Stimulated activated naive B cell treated with anti-CD40 and anti-IgM and Interleukin-4, amounts not matched to agents 10 μg/mL and 1 μg/mL and 100 μg/mL, for 72 hours (primary cell): ENCODE measurements around the gene P3R3URF.

Experiments
- ATAC-seq, 2 donors: fragments of 150-1000 bp; cut with Tn5 transposase; replicated peaks; 2 replicates each; pipeline ENCODE4 v1.10.0; 2021; ENCODE audit warnings: moderate library complexity in 1 of 2
- DNase-seq: peaks from one replicate; pipeline ENCODE4 v3.0.0; 2021
- H3K27ac Mint-ChIP-seq: one replicate; pipeline ENCODE4 v1.8.0; 2022; ENCODE audit warnings: mild to moderate bottlenecking, mixed read lengths
- H3K27me3 Mint-ChIP-seq, 2 donors: one replicate each; pipeline ENCODE4 v1.8.0; 2022; ENCODE audit warnings: mixed read lengths in 2 of 2
- H3K36me3 Mint-ChIP-seq, 2 donors: one replicate each; pipeline ENCODE4 v1.8.0; 2022; ENCODE audit warnings: mixed read lengths in 2 of 2, mild to moderate bottlenecking in 1 of 2
- H3K4me1 Mint-ChIP-seq, 2 donors: one replicate each; pipeline ENCODE4 v1.8.0; 2022; ENCODE audit warnings: mixed read lengths in 2 of 2, mild to moderate bottlenecking in 1 of 2
- H3K4me3 Mint-ChIP-seq, 2 donors: one replicate each; pipeline ENCODE4 v1.8.0; 2022; ENCODE audit warnings: mild to moderate bottlenecking in 2 of 2, mixed read lengths in 2 of 2, moderate library complexity in 1 of 2
- H3K9me3 Mint-ChIP-seq, 2 donors: one replicate each; pipeline ENCODE4 v1.8.0; 2022; ENCODE audit warnings: mixed read lengths in 2 of 2, mild to moderate bottlenecking in 1 of 2

Gene P3R3URF

DNA sequence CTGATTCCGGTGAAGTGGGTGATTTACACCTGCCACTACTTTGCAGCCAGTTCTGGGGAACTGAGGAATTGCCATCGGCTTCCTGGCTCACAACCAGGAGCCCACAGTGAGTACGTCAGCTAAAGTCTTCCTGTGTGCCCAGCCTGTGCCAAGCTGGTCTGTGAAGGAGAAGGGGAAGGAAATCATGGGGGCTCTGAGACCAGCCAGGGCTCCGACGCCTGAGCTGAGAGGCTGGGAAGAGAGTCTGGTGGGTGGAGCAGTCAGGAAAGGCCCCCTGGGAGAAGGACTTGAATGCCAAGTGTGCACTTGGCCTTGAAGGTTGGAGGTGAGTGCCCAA is 28.1 kb upstream of the P3R3URF start:
- Mint-ChIP-seq H3K27me3 (peaks cover 0 to 4% of the 10 kb centered on the region in 2 donors), H3K4me1 (peaks cover 19 to 26% of the 10 kb centered on the region in 2 donors), H3K27ac (peak overlapping the region; percentile 78), H3K4me3 (peak overlapping the region; percentile 89 to 94), H3K9me3 (no peaks in the 10 kb centered on the region), H3K36me3 (peaks cover 2 to 5% of the 10 kb centered on the region in 2 donors)
- DNase-seq (no peak), ATAC-seq (peak in 1 of 2 donors; percentile 67)

DNA sequence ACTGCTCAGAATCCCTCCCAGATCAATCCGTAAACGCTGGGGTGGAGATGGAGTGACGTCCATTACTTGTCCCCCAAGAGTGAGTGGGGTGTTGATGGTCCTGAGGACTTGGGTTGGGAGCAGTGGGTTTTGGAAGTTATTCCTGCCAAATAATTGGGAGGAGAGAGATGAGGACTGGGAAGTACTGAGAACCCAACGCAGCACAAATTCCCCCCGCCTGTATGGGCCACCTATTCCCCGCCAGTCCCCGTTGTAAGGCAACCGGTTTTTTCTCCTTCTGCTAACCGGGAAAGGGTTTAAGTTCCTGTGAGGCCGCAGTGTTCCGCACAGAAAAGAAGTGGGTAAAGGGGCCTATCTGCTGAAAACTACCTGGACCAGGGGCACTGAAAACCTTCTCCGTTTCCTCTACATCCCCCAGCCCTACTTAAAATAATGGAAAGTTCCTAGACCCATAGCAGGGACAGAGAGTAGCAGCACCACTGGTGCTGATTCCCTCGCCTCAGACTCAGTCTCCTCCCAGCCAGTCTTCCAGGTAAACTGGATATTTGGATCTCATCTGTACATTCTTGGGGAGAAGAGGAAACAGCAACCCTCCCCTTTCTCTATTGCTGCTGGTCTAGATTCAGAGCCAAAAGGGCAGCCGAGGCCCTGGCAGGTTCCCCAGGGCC is 27.6 kb upstream of the P3R3URF start:
- Mint-ChIP-seq H3K4me3 (peak overlapping the region; percentile 89 to 94), H3K27me3 (peaks cover 0 to 4% of the 10 kb centered on the region in 2 donors), H3K9me3 (no peaks in the 10 kb centered on the region), H3K36me3 (peaks cover 2 to 5% of the 10 kb centered on the region in 2 donors), H3K27ac (peak overlapping the region; percentile 78), H3K4me1 (peaks cover 20 to 26% of the 10 kb centered on the region in 2 donors)
- ATAC-seq (peak; percentile 7 to 77), DNase-seq (no peak)

DNA sequence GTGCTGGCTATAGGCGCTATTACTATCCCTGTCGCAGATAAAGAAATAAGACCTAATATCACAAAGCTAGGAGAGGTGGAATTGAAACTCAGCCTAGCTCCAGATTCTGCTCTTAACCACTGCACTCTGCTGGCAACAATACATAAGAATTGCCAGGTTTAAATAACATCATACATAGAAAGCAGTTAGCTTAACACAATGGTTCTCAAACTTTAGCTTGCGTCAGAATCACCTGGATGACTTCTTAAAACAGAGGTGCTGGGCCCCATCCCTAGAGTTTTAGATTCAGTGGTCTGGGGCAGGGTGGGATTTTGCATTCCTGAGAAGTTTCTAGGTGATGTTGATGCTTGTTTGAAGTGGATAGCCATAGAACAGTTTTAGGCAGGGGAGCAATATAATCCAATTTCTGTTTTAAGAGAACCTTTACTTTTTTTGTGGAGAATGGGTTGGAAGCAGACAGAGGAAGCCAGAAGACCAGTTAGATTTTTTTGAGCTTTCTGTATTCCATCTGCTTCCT is 23.0 kb upstream of the P3R3URF start:
- peaks cover 8 to 17% of the 10 kb centered on the region in 2 donors for H3K36me3 Mint-ChIP-seq
- ATAC-seq (no peak), DNase-seq (no peak)
- H3K9me3 Mint-ChIP-seq = no peaks in the 10 kb centered on the region
- peak overlapping the region in 1 of 2 donors; percentile 88 for H3K4me3 Mint-ChIP-seq
- H3K27ac Mint-ChIP-seq = no peak overlapping the region
- peaks cover 32 to 33% of the 10 kb centered on the region in 2 donors for H3K4me1 Mint-ChIP-seq
- peaks cover 0 to 4% of the 10 kb centered on the region in 2 donors for H3K27me3 Mint-ChIP-seq

DNA sequence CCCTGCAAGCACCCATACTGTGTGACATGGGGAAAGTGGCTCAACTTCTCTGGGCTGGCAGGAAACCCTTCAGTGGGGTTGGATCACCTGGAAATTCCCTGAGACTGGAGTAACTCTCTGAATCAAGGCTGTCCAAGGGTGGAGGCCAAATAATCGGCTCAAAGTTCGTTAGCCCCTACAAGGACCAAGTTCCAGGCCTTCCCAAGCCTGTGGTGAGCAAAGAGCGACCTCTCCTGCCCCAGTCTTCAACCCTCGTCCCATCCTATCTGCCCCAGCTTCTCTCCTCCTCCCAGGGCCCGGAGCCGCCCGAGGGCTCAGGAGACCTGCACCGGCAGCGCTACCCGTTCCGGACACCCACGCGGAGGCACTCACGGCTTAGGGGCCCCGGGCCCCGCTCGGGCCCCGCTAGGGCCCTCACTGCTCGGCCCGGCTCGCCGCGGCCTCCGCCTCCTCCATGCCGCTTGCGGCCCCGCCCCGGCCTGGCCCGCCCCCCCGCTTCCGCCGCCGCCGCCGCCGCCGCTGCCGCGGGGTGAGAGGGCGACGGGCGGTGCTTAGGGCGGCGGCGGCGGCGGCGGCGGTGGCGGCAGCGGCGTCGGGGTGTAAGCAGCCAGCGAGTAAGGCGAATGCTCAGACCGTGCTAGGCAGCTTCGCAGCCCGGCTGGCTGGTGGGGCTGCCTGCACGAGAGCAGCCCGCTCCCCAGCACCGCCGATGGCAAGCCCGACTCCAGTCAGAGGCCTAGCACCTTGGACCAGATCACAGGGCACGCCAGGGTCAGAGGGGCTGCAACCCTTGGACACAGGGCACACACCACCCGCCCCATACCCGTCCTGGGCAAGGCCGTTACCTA is 21.9 kb upstream of the P3R3URF start, which contains the start of gene POMGNT1:
POMGNT1 (minus strand) TSS at position 471 of the 848 bp plus-strand sequence. CDS start 613 bp downstream, outside the sequence.
- Mint-ChIP-seq H3K27ac (peak within 1 kb of the TSS; percentile 94), H3K4me3 (peak within 1 kb of the TSS; percentile 86 to 88), H3K4me1 (peaks cover 22 to 23% of the 10 kb centered on the region in 2 donors), H3K9me3 (no peaks in the 10 kb centered on the region), H3K36me3 (peaks cover 8 to 24% of the 10 kb centered on the region in 2 donors), H3K27me3 (peaks cover 0 to 4% of the 10 kb centered on the region in 2 donors)
- ATAC-seq (peak; percentile 95 to 96), DNase-seq (peak; percentile 74)

DNA sequence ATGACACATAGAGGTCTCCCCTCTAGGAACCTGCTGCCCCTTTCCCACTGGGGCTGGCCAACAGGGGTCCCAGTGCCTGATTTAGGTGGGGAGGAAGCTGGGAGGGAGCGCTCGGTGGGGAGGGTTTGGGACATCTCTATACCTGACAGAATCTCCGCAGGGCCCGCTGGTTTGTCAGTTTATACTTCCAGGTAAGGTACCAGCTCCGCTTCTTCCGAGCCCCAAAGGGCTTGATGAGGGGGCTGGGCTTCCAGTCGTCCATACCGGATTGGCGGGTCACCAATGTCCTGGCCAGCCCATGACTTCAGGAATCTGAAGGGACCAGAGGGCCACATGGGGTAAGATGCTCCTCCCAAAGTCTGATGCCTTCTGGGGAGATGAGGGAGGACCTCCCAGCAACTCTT is 21.3 kb upstream of the P3R3URF start:
- peaks cover 0 to 4% of the 10 kb centered on the region in 2 donors for H3K27me3 Mint-ChIP-seq
- no peaks in the 10 kb centered on the region for H3K9me3 Mint-ChIP-seq
- H3K4me3 Mint-ChIP-seq = peak overlapping the region; percentile 86 to 88
- H3K4me1 Mint-ChIP-seq = peaks cover 17 to 18% of the 10 kb centered on the region in 2 donors
- DNase-seq (no peak), ATAC-seq (no peak)
- H3K36me3 Mint-ChIP-seq = peaks cover 13 to 30% of the 10 kb centered on the region in 2 donors
- peak overlapping the region; percentile 94 for H3K27ac Mint-ChIP-seq

DNA sequence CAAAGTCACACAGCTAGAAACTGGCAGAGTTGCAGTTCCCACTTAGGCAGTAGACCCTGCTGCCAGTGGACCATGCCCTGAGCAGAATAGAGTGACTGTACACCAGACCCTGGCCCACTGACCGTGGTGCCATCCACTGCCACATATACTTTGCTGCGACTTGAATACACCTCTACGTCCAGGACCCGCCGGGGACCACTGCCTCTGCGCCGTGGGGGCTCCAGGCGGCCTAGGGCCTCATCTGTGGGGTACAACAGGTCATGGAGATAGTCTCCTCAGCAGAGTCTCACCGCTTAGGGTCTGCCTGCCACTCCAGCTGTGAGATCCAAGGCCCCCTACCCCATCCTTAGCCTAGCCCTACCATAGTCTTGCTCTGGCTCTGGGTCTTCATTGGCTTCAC is 20.3 kb upstream of the P3R3URF start:
- no peak overlapping the region for H3K4me3 Mint-ChIP-seq
- no peak for ATAC-seq
- H3K27me3 Mint-ChIP-seq = peaks cover 0 to 4% of the 10 kb centered on the region in 2 donors
- no peak for DNase-seq
- peaks cover 16 to 38% of the 10 kb centered on the region in 2 donors for H3K36me3 Mint-ChIP-seq
- no peaks in the 10 kb centered on the region for H3K9me3 Mint-ChIP-seq
- peaks cover 17 to 18% of the 10 kb centered on the region in 2 donors for H3K4me1 Mint-ChIP-seq
- H3K27ac Mint-ChIP-seq = no peak overlapping the region

DNA sequence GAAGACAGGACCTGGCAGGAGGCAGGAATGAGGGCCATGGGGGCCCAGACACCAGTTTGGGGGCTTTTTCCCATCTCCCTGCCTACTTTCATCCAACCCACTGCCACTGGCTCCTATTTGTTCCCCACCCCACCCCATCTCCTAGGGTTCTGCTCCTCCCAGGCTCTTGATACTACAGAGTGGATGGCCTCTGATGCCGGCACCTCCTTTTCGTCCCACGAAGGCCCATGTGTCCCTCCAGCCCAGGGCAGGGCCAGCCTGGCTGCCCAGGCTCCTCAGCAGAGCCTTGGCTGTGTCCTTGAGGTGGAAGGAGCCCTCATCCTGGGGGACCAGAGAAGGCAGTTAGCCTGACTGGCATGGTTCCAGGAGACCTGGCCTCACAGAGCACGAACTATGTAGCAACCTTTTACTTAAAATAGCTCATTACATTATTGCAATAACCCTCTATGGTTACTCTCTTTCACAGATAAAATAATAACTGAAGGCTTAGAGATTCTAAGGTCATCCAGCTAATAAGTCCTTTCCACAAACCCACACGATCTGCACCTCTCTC is 18.4 kb upstream of the P3R3URF start:
- H3K4me1 Mint-ChIP-seq = peaks cover 16 to 17% of the 10 kb centered on the region in 2 donors
- H3K9me3 Mint-ChIP-seq = no peaks in the 10 kb centered on the region
- no peak overlapping the region for H3K4me3 Mint-ChIP-seq
- DNase-seq = no peak
- no peak overlapping the region for H3K27ac Mint-ChIP-seq
- ATAC-seq = no peak
- peaks cover 20 to 48% of the 10 kb centered on the region in 2 donors for H3K36me3 Mint-ChIP-seq
- H3K27me3 Mint-ChIP-seq = no peaks in the 10 kb centered on the region

DNA sequence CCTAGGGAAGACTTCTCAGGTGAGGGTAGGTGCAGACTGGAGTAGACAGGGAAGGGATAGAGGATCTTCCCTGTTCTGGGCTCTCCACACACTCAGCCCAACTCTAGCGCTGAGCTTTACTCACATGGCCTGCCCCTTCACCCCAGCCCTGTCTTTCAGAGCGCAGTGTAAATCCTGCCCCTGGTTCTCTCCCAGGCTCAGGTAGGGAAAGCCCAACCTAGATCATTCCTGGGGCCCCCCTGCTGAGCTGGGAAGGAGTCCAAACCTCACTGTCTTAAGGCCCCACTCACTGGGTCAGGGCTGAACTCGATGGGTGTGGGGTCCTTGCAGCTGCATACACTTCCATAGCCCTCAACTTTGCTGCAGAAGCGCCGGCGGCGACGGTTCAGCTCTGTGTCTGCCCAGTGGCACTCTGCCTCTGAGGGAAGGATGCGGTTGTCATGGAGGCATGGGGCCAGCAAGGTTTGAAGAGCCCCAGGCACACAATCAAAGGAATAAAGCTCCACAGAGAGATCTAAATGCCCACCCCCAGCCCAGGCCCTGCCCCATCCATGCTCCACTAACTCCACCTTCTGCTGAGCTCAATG is 17.8 kb upstream of the P3R3URF start:
- H3K36me3 Mint-ChIP-seq = peaks cover 26 to 54% of the 10 kb centered on the region in 2 donors
- no peaks in the 10 kb centered on the region for H3K27me3 Mint-ChIP-seq
- H3K27ac Mint-ChIP-seq = no peak overlapping the region
- ATAC-seq (no peak), DNase-seq (no peak)
- H3K9me3 Mint-ChIP-seq = no peaks in the 10 kb centered on the region
- H3K4me3 Mint-ChIP-seq = no peak overlapping the region
- H3K4me1 Mint-ChIP-seq = peaks cover 15 to 17% of the 10 kb centered on the region in 2 donors

DNA sequence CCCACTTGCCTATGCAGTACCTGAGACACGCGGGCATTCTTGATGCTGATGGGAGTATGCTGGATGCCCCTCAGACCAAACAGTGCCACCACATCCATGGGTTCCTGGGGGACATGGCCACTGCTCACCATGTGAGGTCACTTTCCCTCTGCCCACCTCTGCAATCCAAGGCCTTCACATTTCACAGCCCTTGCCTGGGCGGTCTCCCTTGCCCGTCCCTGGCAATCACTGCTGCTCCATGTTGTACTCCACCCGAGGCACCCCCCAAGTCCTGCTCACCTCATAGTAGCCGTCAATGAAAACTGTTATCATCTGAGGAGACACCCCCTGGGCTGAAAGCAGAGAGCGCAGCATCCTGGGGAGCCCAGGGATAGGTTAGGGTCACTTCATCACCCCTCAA is 17.0 kb upstream of the P3R3URF start:
- ATAC-seq (no peak), DNase-seq (no peak)
- Mint-ChIP-seq H3K27me3 (no peaks in the 10 kb centered on the region), H3K27ac (no peak overlapping the region), H3K4me3 (no peak overlapping the region), H3K36me3 (peaks cover 30 to 56% of the 10 kb centered on the region in 2 donors), H3K4me1 (peaks cover 13 to 17% of the 10 kb centered on the region in 2 donors), H3K9me3 (no peaks in the 10 kb centered on the region)

DNA sequence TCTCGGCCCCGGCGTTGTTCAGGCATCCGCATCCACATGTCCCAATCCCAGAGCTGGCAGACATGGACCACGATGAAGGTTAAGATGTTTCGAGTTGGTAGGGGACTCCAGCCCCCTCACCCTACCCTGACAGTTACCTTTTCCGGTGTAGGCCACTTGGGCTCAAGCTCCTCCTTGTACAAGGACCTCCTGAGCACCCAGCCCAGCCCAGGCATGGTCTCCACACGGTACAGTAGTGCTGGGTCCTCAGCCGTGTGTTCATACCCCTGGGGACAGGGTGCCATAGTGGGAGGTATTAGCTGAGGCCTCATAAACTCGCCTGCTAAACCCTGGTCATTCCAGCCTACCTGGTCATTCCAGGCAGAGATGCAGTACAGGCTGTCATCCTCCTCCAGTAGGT is 15.9 kb upstream of the P3R3URF start:
- no peaks in the 10 kb centered on the region for H3K27me3 Mint-ChIP-seq
- peaks cover 37 to 66% of the 10 kb centered on the region in 2 donors for H3K36me3 Mint-ChIP-seq
- H3K4me3 Mint-ChIP-seq = no peak overlapping the region
- no peaks in the 10 kb centered on the region for H3K9me3 Mint-ChIP-seq
- DNase-seq (no peak), ATAC-seq (no peak)
- no peak overlapping the region for H3K27ac Mint-ChIP-seq
- H3K4me1 Mint-ChIP-seq = peaks cover 10 to 11% of the 10 kb centered on the region in 2 donors

DNA sequence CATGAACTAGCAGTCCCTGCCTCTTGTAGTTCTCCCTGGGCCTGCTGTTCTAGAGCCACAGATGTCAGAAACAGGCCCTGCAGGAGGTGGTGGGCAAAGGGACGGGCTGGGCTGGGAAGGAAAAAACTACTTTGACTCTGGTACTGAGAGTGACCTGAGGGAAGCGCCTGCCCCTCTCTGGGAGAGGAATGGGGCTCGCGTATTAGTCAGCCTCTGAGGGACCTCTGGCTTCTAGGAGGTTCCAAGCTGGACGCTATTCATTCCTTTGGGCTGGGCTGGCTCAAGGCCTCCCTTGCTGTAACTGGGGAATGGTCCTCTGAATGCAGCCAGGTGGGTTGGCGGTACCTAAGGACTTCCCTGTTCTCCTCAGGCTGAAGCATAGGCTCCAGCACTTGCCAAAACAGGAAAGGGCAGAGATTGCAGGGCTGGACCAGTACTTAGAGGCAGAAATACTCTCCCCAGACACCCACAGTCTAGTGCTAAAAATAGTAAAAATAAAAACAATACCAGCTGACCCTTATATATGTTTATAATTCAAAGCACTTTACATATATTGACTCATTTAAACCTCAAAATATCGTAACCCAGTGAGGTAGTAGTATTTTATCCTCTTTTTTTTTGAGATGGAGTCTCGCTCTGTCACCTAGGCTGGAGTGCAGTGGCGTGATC is 14.9 kb upstream of the P3R3URF start:
- Mint-ChIP-seq H3K27me3 (no peaks in the 10 kb centered on the region), H3K4me3 (no peak overlapping the region), H3K9me3 (no peaks in the 10 kb centered on the region), H3K36me3 (peaks cover 40 to 64% of the 10 kb centered on the region in 2 donors), H3K4me1 (peaks cover 3 to 5% of the 10 kb centered on the region in 2 donors), H3K27ac (no peak overlapping the region)
- DNase-seq (no peak), ATAC-seq (no peak)

DNA sequence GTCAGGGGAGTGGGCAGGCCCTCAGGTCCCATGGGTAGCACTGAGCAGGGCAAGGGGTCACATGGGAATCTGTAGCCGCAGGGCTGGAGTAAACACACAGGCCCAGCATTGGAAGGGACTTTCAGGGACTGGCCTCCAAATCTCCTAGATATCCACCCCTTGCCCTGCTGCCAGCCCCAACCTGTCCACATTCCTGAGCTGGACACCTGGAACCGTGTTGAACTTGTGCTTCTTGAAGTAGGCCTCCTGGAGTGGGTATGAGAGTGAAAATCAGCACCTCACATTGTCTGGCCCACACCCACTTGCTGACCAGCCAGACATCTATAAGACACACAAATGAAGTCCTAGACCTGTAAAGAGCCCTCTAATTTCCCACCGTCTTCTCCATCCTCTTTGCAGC is 14.3 kb upstream of the P3R3URF start:
- Mint-ChIP-seq H3K4me1 (peaks cover under 1 to 3% of the 10 kb centered on the region in 2 donors), H3K9me3 (no peaks in the 10 kb centered on the region), H3K27me3 (no peaks in the 10 kb centered on the region), H3K27ac (no peak overlapping the region), H3K4me3 (no peak overlapping the region), H3K36me3 (peaks cover 40 to 60% of the 10 kb centered on the region in 2 donors)
- no peak for ATAC-seq
- DNase-seq = no peak

DNA sequence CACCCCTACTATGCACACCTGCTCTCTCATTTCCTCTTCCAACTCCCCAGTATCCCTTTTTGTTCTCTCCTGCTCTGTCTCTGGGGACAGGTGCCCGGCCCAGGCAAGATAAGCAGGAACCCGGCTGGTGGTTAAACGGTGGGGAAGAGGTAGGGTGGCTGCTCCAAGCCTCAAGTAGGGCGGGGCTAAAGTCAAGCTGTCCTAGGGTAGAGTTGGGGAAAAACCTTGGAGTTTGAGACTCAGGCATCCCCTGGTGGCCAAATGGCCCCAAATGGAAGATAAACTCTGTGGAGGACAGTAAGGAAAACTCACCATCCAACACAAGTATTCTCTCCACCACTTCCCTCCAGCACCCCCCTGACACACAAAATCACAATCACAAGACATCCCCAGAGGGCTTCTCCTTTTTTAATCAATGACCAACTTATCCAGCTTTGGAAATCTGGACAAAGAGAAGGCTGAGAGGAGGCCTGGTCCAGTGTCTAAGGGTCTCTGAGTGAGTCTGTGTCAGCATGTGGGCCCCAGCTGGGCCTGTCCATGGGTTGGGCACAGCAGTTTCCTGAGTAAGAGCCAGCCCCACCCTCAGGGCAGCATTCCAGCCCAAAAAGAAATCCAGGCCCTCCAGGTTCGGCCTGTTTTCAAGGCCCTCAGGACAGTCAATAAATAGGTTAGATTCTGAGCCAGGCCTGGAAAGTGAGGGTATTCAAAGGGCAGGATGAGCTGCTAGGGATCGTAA is 12.2 kb upstream of the P3R3URF start:
- Mint-ChIP-seq H3K9me3 (no peaks in the 10 kb centered on the region), H3K27ac (no peak overlapping the region), H3K4me3 (no peak overlapping the region), H3K4me1 (peaks cover 16 to 19% of the 10 kb centered on the region in 2 donors), H3K27me3 (no peaks in the 10 kb centered on the region), H3K36me3 (peaks cover 35 to 44% of the 10 kb centered on the region in 2 donors)
- ATAC-seq = no peak
- no peak for DNase-seq
